Lung (tissue), 12 donors: ENCODE results near the gene ABCB4. TPM values are rescaled to one million over a fixed set of nuclear protein-coding genes. Genes with fewer than 3 reads are reported as not detected.

Experiments used
- ATAC-seq: fragments of 200-7000 bp; cut with Tn5 transposase; one replicate; pipeline ENCODE4 v1.9.1; 2020; ENCODE audit warnings: moderate number of reproducible peaks; ENCODE audit not compliant: insufficient read depth, low FRiP score
- DNase-seq, 3 donors: peaks; one replicate each; pipeline ENCODE4 v3.0.0-alpha.2; 2013 to 2017
- H3K27ac ChIP-seq, 2 donors: one replicate each; pipeline ENCODE4 v1.5.1; 2013; ENCODE audit warnings: mild to moderate bottlenecking in 2 of 2, moderate library complexity in 2 of 2, control low read depth in 1 of 2, inconsistent platforms in 1 of 2, low read depth in 1 of 2, low read length in 1 of 2
- H3K27me3 ChIP-seq, 3 donors: one replicate each; pipeline ENCODE4 v1.5.1; 2013; ENCODE audit warnings: low read length in 2 of 3; ENCODE audit not compliant: control insufficient read depth in 3 of 3, insufficient read depth in 3 of 3
- H3K36me3 ChIP-seq, 4 donors: one replicate each; pipeline ENCODE4 v1.5.1; 2013; ENCODE audit warnings: low read length in 4 of 4, mild to moderate bottlenecking in 1 of 4, moderate library complexity in 1 of 4; ENCODE audit not compliant: control insufficient read depth in 4 of 4, insufficient read depth in 4 of 4
- H3K4me1 ChIP-seq, 5 donors: one replicate each; pipeline ENCODE4 v1.5.1; 2013; ENCODE audit warnings: low read length in 5 of 5, mild to moderate bottlenecking in 2 of 5, moderate library complexity in 1 of 5; ENCODE audit not compliant: control insufficient read depth in 5 of 5, insufficient read depth in 5 of 5
- H3K4me3 ChIP-seq: one replicate; pipeline ENCODE4 v1.5.1; 2013; ENCODE audit warnings: mild to moderate bottlenecking, control low read depth, moderate library complexity
- H3K9ac ChIP-seq, 2 donors: one replicate each; pipeline ENCODE4 v1.5.1; 2013; ENCODE audit warnings: low read length in 2 of 2, control low read depth in 1 of 2; ENCODE audit not compliant: insufficient read depth in 1 of 2
- H3K9me3 ChIP-seq, 4 donors: one replicate each; pipeline ENCODE4 v1.5.1; 2013; ENCODE audit warnings: low read length in 3 of 4, mild to moderate bottlenecking in 1 of 4, moderate library complexity in 1 of 4; ENCODE audit not compliant: control insufficient read depth in 4 of 4, insufficient read depth in 3 of 4
- CTCF ChIP-seq: IDR thresholded peaks from 2 replicates; pipeline ENCODE4 v1.5.1; 2012; ENCODE audit warnings: mild to moderate bottlenecking; ENCODE audit errors: control extremely low read depth, extremely low read depth
- WGBS, 2 donors: extraction: QIAGEN DNeasy Blood & Tissue Kit; methylation state at CpG; one replicate each; pipeline ENCODE4 v1.1.7; 2013; 5-methylcytosine and 5-hydroxymethylcytosine counted together
- polyA plus RNA-seq, 2 donors: library from polyadenylated mRNA; stranded (reverse); fragments of 200-250 nt; gene quantifications; one replicate each; pipeline ENCODE4 v1.2.1, GENCODE V29; 2013
- total RNA-seq, 2 donors: library from RNA; depleted of rRNA in 1 of 2; stranded (reverse); fragments of >200 nt in 1 of 2; gene quantifications; one replicate each; pipeline ENCODE4 v1.2.1, GENCODE V29; 2014 to 2021
- donor health status: control.
- donor health status: control.
- donor health status: Bipolar disorder and iron deficiency.
- donor health status: healthy.
- donor health status: DM: yes; HTN: yes; CAD: no.

Gene ABCB4
- total and polyA plus RNA-seq, 4 donors, result 0.08 to 0.68 (median 0.33) TPM

GRCh38 chr7:87404674-87405073, 70.8 kb downstream of the ABCB4 start:
- peaks cover 0 to 4% (median 0%) of the 10 kb centered on the region in 5 donors for H3K4me1 ChIP-seq
- ATAC-seq (no peak), DNase-seq (peak in 1 of 3 donors; percentile 10)
- no peaks in the 10 kb centered on the region for H3K27me3 ChIP-seq
- H3K36me3 ChIP-seq, result peaks cover 0 to 2% (median 0%) of the 10 kb centered on the region in 4 donors
- no peaks in the 10 kb centered on the region for H3K9me3 ChIP-seq
- H3K27ac ChIP-seq, result no peak overlapping the region
- TF ChIP-seq CTCF, result no peak
- H3K9ac ChIP-seq, result no peak overlapping the region
- no peak overlapping the region for H3K4me3 ChIP-seq

GRCh38 chr7:87398446-87398845, 77.0 kb downstream of the ABCB4 start:
- peaks cover 0 to 4% (median 0%) of the 10 kb centered on the region in 5 donors for H3K4me1 ChIP-seq
- no peaks in the 10 kb centered on the region for H3K27me3 ChIP-seq
- no peak overlapping the region for H3K27ac ChIP-seq
- no peak overlapping the region for H3K9ac ChIP-seq
- no peak for TF ChIP-seq CTCF
- H3K4me3 ChIP-seq, result no peak overlapping the region
- peaks cover 0 to 15% (median 5%) of the 10 kb centered on the region in 4 donors for H3K36me3 ChIP-seq
- no peak for ATAC-seq
- no peaks in the 10 kb centered on the region for H3K9me3 ChIP-seq
- DNase-seq, result no peak
- WGBS, 2 donors, result 95 to 97% methylated on average over 2 of the region's 2 CpGs

GRCh38 chr7:87395442-87396020, 79.9 kb downstream of the ABCB4 start:
- peaks cover 0 to 17% (median 8%) of the 10 kb centered on the region in 4 donors for H3K36me3 ChIP-seq
- TF ChIP-seq CTCF, result no peak
- no peaks in the 10 kb centered on the region for H3K9me3 ChIP-seq
- 85 to 90% methylated on average over 1 of the region's 1 CpG for WGBS, 2 donors
- H3K4me1 ChIP-seq, result no peaks in the 10 kb centered on the region
- H3K27me3 ChIP-seq, result no peaks in the 10 kb centered on the region
- DNase-seq, result no peak
- H3K9ac ChIP-seq, result no peak overlapping the region
- H3K4me3 ChIP-seq, result no peak overlapping the region
- ATAC-seq, result no peak
- no peak overlapping the region for H3K27ac ChIP-seq
